IMR-90 (cell line): ENCODE results near the gene PARG. TPM values are rescaled to one million over a fixed set of nuclear protein-coding genes. Genes with fewer than 3 reads are reported as not detected.

Experiments
- ATAC-seq: fragments of 200-7000 bp; cut with Tn5 transposase; 2 replicates; pipeline ENCODE4 v1.9.1; 2020; ENCODE audit warnings: low read depth, mild to moderate bottlenecking, moderate library complexity
- BruUV-seq: library from RNA; stranded (reverse); fragments of 400-500 nt; replicated peaks from 2 replicates; lab custom pipeline; 2021; lab: Mats Ljungman, UMichigan
- CTCF ChIA-PET: fragments of 300-600 bp; formaldehyde crosslinking; extraction: SDS; loops from one replicate; lab custom pipeline; 2021; ENCODE audit warnings: antibody characterized with exemption; lab: Yijun Ruan, JAX
- POLR2A ChIA-PET: fragments of 300-600 bp; sonication (Branson Sonifier 250); formaldehyde crosslinking; loops from one replicate; lab custom pipeline; 2022; ENCODE audit warnings: antibody characterized with exemption; ENCODE audit not compliant: unreplicated experiment; lab: Charles Lee
- DNase-seq: peaks from one replicate; pipeline ENCODE4 v3.0.0; 2013
- H2AFZ ChIP-seq: replicated peaks from 2 replicates; pipeline ENCODE3; 2013; ENCODE audit warnings: low read length, mild to moderate bottlenecking; ENCODE audit not compliant: poor library complexity
- H2AK5ac ChIP-seq: 2 replicates; pipeline ENCODE4 v1.6.1; 2013; ENCODE audit warnings: low read depth, low read length, inconsistent platforms
- H2AK9ac ChIP-seq: replicated peaks from 2 replicates; pipeline ENCODE3; 2013; ENCODE audit warnings: mild to moderate bottlenecking, low read depth, low read length, moderate library complexity; ENCODE audit not compliant: poor library complexity
- H2BK120ac ChIP-seq: 2 replicates; pipeline ENCODE4 v1.6.1; 2013; ENCODE audit warnings: low read depth, low read length, inconsistent platforms
- H2BK15ac ChIP-seq: 3 replicates; pipeline ENCODE4 v1.6.1; 2013; ENCODE audit warnings: low read depth, low read length, inconsistent platforms
- H2BK20ac ChIP-seq: 2 replicates; pipeline ENCODE4 v1.6.1; 2013; ENCODE audit warnings: low read depth, mild to moderate bottlenecking, inconsistent platforms, low read length, moderate library complexity
- H2BK5ac ChIP-seq: 2 replicates; pipeline ENCODE4 v1.6.1; 2013; ENCODE audit warnings: mild to moderate bottlenecking, low read depth, low read length, inconsistent platforms; ENCODE audit not compliant: poor library complexity, severe bottlenecking
- H3K14ac ChIP-seq: replicated peaks from 2 replicates; pipeline ENCODE4 v1.6.1; 2013; ENCODE audit warnings: low read depth, low read length, inconsistent platforms
- H3K18ac ChIP-seq: 2 replicates; pipeline ENCODE4 v1.6.1; 2013; ENCODE audit warnings: low read depth, low read length, control low read depth
- H3K23ac ChIP-seq: 2 replicates; pipeline ENCODE4 v1.6.1; 2013; ENCODE audit warnings: low read depth, low read length, inconsistent platforms
- H3K27ac ChIP-seq: 2 replicates; pipeline ENCODE4 v1.5.1; 2013; ENCODE audit warnings: mild to moderate bottlenecking, control low read depth, low read length; ENCODE audit not compliant: insufficient read depth
- H3K27me3 ChIP-seq: 2 replicates; pipeline ENCODE4 v1.6.1; 2013; ENCODE audit warnings: low read length; ENCODE audit not compliant: control insufficient read depth, insufficient read depth
- H3K36me3 ChIP-seq: 2 replicates; pipeline ENCODE4 v1.6.1; 2013; ENCODE audit warnings: low read length, mixed read lengths; ENCODE audit not compliant: control insufficient read depth, insufficient read depth
- H3K4ac ChIP-seq: 2 replicates; pipeline ENCODE4 v1.6.1; 2013; ENCODE audit warnings: low read depth, low read length, inconsistent platforms
- H3K4me1 ChIP-seq: 2 replicates; pipeline ENCODE4 v1.6.1; 2013; ENCODE audit warnings: low read length, mixed read lengths; ENCODE audit not compliant: control insufficient read depth, insufficient read depth
- H3K4me2 ChIP-seq: 2 replicates; pipeline ENCODE4 v1.6.1; 2013; ENCODE audit warnings: low read depth, mild to moderate bottlenecking, control low read depth, low read length, moderate library complexity
- H3K4me3 ChIP-seq: 2 replicates; pipeline ENCODE4 v1.5.1; 2013; ENCODE audit warnings: low read depth, mild to moderate bottlenecking, control low read depth, low read length, moderate library complexity; ENCODE audit not compliant: insufficient read depth
- H3K56ac ChIP-seq: 2 replicates; pipeline ENCODE4 v1.6.1; 2013; ENCODE audit warnings: low read length, inconsistent platforms; ENCODE audit not compliant: insufficient read depth; ENCODE audit errors: extremely low read depth
- H3K79me1 ChIP-seq, 2 experiments: 2 replicates each; pipeline ENCODE4 v1.6.1; 2013; ENCODE audit warnings: low read length in 2 of 2, inconsistent platforms in 1 of 2, low read depth in 1 of 2
- H3K9ac ChIP-seq: 2 replicates; pipeline ENCODE4 v1.6.1; 2013; ENCODE audit warnings: low read depth, low read length, control low read depth
- H3K9me1 ChIP-seq: 2 replicates; pipeline ENCODE4 v1.6.1; 2013; ENCODE audit warnings: low read length, inconsistent platforms; ENCODE audit not compliant: insufficient read depth
- H3K9me3 ChIP-seq: 2 replicates; pipeline ENCODE4 v1.6.1; 2013; ENCODE audit warnings: low read length; ENCODE audit not compliant: control insufficient read depth, insufficient read depth
- H4K20me1 ChIP-seq: 2 replicates; pipeline ENCODE4 v1.6.1; 2013; ENCODE audit warnings: low read length, inconsistent platforms; ENCODE audit not compliant: insufficient read depth
- H4K5ac ChIP-seq: 2 replicates; pipeline ENCODE4 v1.6.1; 2013; ENCODE audit warnings: mild to moderate bottlenecking, low read depth, low read length, control low read depth
- H4K8ac ChIP-seq, 2 experiments: 2 replicates each; pipeline ENCODE4 v1.6.1; 2013; ENCODE audit warnings: low read depth in 2 of 2, low read length in 2 of 2, control low read depth in 1 of 2, inconsistent platforms in 1 of 2
- H4K91ac ChIP-seq: 2 replicates; pipeline ENCODE4 v1.6.1; 2013; ENCODE audit warnings: low read depth, low read length, inconsistent platforms; ENCODE audit not compliant: insufficient read depth
- BHLHE40 ChIP-seq: fragments of 150-350 bp; IDR thresholded peaks from 2 replicates; pipeline ENCODE4 v1.6.1; 2016; ENCODE audit warnings: mild to moderate bottlenecking, low read depth, low read length
- FOS ChIP-seq: fragments of 150-350 bp; IDR thresholded peaks from 2 replicates; pipeline ENCODE4 v1.6.1; 2016; ENCODE audit warnings: low read depth, low read length
- POLR2A ChIP-seq: IDR thresholded peaks from 2 replicates; pipeline ENCODE4 v1.6.1; 2012; ENCODE audit warnings: mild to moderate bottlenecking, low read depth, low read length
- RCOR1 ChIP-seq: IDR thresholded peaks from 2 replicates; pipeline ENCODE4 v1.6.1; 2012; ENCODE audit warnings: mild to moderate bottlenecking, low read length, improper control_type of control experiment; ENCODE audit not compliant: insufficient replicate concordance
- WGBS, 2 experiments: methylation state at CpG; one replicate each; pipeline versions ENCODE4 v1.1.5 to v1.1.7; 2013; ENCODE audit warnings: missing lambda C conversion rate in 2 of 2; ENCODE audit not compliant: insufficient read length in 1 of 2; ENCODE audit errors: extremely low coverage in 2 of 2; 5-methylcytosine and 5-hydroxymethylcytosine counted together
- dilution Hi-C: fragments of 300-500 bp; cut with HindIII; formaldehyde crosslinking; loops from one replicate; pipeline ENCODE4 v1.14.3; 2018; ENCODE audit warnings: low sequenced_read_pairs; ENCODE audit not compliant: unreplicated experiment
- in situ Hi-C: fragments of 300-500 bp; cut with MboI; formaldehyde crosslinking; loops from 3 replicates; pipeline ENCODE4 v1.14.3; 2019; ENCODE audit warnings: low sequenced_read_pairs, inconsistent platforms, mixed read lengths
- intact Hi-C: fragments of 100-400 bp; cut with micrococcal nuclease; formaldehyde crosslinking; loops from 2 replicates; pipeline ENCODE4 v1.10.0; 2022
- polyA plus RNA-seq, 3 experiments: library from polyadenylated mRNA; depleted of rRNA; stranded (reverse); fragments of >200 nt; gene quantifications; 2 replicates each; pipeline ENCODE4 v1.2.3, GENCODE V29; 2012; ENCODE audit warnings: low replicate concordance in 1 of 3
- total RNA-seq: library from RNA; depleted of rRNA; stranded (reverse); fragments of >200 nt; gene quantifications from 2 replicates; pipeline ENCODE4 v1.2.3, GENCODE V29; 2012

Gene PARG
- total and polyA plus RNA-seq, 2 of the 4 experiments (the other 2 are of a cell fraction), result 8.6 to 24.4 TPM

DNA sequence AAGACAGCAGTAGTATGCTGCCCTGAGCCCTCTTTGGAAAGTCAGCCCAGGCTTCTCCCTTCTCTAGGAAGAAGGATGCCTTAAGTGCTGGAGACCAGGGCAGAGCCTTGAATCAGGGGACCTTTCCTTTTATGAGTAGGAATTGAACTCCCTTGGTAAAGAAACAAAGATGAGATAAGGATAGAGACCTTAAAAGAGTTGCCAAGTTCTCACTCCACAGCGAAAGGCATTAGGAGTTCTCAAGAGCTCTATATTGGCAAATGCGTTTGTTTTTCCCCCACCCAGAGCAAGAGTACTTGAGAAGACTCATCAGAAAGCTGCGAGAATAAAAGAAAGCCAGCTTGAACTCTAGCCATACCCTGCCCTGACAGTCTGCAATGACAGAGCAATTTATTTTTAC, 106.9 kb downstream of the PARG start:
- DNase-seq (no peak), ATAC-seq (no peak)
- no peak overlapping the region for H2BK15ac ChIP-seq
- no peak overlapping the region for H2BK20ac ChIP-seq
- H3K27me3 ChIP-seq, result no peaks in the 10 kb centered on the region
- peaks cover 2% of the 10 kb centered on the region; the same call in 1 of the 2 replicates for H3K4me1 ChIP-seq
- no peak overlapping the region for H2AK5ac ChIP-seq
- no peaks in the 10 kb centered on the region for H3K79me1 ChIP-seq
- no peak overlapping the region for H2AK9ac ChIP-seq
- no peak overlapping the region for H2BK5ac ChIP-seq
- no CpG with 5 or more reads among the region's 3 CpGs for WGBS, 2 experiments
- TF ChIP-seq FOS (no peak), BHLHE40 (no peak), POLR2A (no peak), RCOR1 (no peak)
- H3K23ac ChIP-seq, result no peak overlapping the region
- no peak overlapping the region for H3K56ac ChIP-seq
- no peak overlapping the region for H3K27ac ChIP-seq
- no peak overlapping the region for H3K4me3 ChIP-seq
- no peaks in the 10 kb centered on the region for H4K20me1 ChIP-seq
- no peak overlapping the region for H4K91ac ChIP-seq
- H3K4me2 ChIP-seq, result no peak overlapping the region
- H2BK120ac ChIP-seq, result no peak overlapping the region
- BruUV-seq, result no TSS peak
- intact Hi-C loops (no loop called here), in situ Hi-C loops (no loop called here), dilution Hi-C loops (no loop called here)
- H3K9me1 ChIP-seq, result peaks cover 3% of the 10 kb centered on the region; the same call in 1 of the 2 replicates
- H4K5ac ChIP-seq, result no peak overlapping the region
- no peak overlapping the region for H3K18ac ChIP-seq
- H3K9ac ChIP-seq, result no peak overlapping the region
- H3K9me3 ChIP-seq, result no peaks in the 10 kb centered on the region
- ChIA-PET POLR2A (no interaction called here), CTCF (no interaction called here)
- no peak overlapping the region for H3K14ac ChIP-seq
- H4K8ac ChIP-seq, result no peak overlapping the region
- H2AFZ ChIP-seq, result no peak overlapping the region
- H3K36me3 ChIP-seq, result peaks cover 16% of the 10 kb centered on the region
- H3K4ac ChIP-seq, result no peak overlapping the region
